ENCODE measurements around the gene CCDC158.

CCDC158 gene

DNA sequence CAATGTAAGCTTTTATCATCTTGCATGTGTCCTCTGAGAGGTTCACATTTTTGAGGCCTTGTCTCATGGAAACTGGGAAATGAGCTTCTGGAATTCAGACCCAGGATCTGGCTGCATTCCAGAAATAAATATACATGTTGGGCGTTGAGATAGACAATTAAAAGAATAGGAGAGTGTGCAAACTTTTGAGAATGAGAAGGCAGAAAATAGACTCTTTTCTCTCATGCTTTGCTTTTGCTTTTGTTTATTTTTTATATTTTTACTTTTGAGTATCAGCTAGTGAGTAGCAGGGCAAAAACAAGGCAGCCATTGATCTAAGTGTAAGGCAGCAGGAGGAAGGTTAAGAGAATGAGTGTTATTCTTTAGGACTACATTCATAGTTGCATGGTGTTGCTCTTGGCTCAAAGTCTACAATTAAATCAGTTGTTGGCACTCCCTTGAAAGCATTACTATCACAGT lies 26.5 kb upstream of the CCDC158 start:
- Histone ChIP-seq H3K36me3 (ENCODE audit: insufficient read depth, low read length) (no peaks in the 10 kb centered on the region), H3K9me2 (ENCODE audit: low read depth, low read length) (no peaks in the 10 kb centered on the region), H3K79me2 (ENCODE audit: insufficient read depth, low read length) (no peaks in the 10 kb centered on the region), H3K9me3 (ENCODE audit: low read length) (no peaks in the 10 kb centered on the region), H3K27ac (ENCODE audit: low read depth, low read length, poor library complexity, severe bottlenecking) (no peak overlapping the region), H3K4me2 (ENCODE audit: low read length) (no peak overlapping the region), H2AFZ (ENCODE audit: low read length) (no peak overlapping the region), H3K4me3 (ENCODE audit: low read depth, low read length, poor library complexity, severe bottlenecking) (no peak overlapping the region), H3F3A (ENCODE audit: insufficient read depth, low read length) (no peaks in the 10 kb centered on the region), H3K27me3 (ENCODE audit: insufficient read depth, low read length) (no peaks in the 10 kb centered on the region), H3K9ac (ENCODE audit: low read length) (no peak overlapping the region), H4K20me1 (ENCODE audit: insufficient read depth, low read length) (no peaks in the 10 kb centered on the region), H3K4me1 (ENCODE audit: insufficient read depth, low read length, severe bottlenecking) (no peaks in the 10 kb centered on the region)
- no peak for TF ChIP-seq EZH2 (IDR thresholded peaks at IDR 0.05; ENCODE audit: borderline replicate concordance, low read length)
- TF ChIP-seq, protein P1, sequence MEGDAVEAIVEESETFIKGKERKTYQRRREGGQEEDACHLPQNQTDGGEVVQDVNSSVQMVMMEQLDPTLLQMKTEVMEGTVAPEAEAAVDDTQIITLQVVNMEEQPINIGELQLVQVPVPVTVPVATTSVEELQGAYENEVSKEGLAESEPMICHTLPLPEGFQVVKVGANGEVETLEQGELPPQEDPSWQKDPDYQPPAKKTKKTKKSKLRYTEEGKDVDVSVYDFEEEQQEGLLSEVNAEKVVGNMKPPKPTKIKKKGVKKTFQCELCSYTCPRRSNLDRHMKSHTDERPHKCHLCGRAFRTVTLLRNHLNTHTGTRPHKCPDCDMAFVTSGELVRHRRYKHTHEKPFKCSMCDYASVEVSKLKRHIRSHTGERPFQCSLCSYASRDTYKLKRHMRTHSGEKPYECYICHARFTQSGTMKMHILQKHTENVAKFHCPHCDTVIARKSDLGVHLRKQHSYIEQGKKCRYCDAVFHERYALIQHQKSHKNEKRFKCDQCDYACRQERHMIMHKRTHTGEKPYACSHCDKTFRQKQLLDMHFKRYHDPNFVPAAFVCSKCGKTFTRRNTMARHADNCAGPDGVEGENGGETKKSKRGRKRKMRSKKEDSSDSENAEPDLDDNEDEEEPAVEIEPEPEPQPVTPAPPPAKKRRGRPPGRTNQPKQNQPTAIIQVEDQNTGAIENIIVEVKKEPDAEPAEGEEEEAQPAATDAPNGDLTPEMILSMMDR (IDR thresholded peaks at IDR 0.05; ENCODE audit: low read length): no peak

DNA sequence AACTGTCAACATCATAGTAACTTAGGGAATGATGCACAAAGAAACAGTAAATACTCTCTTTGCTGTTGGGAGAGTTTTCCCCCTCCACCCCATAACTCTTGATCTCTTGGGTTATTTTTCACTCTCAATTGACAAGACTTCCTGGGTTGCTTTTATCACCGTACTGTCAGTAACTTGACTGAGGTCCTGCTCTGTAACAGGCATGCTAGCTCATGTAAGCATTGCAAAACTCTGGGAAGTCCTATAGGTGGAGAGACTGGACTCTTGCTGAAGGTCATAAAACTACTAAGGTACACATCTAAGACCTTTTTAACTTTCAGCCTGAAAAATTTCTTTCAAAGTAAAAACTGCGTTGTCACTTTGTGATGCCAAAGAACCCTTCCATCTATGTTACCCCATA lies 25.0 kb upstream of the CCDC158 start:
- Histone ChIP-seq H3K79me2 (ENCODE audit: insufficient read depth, low read length) (no peaks in the 10 kb centered on the region), H2AFZ (ENCODE audit: low read length) (no peak overlapping the region), H3F3A (ENCODE audit: insufficient read depth, low read length) (no peaks in the 10 kb centered on the region), H3K27me3 (ENCODE audit: insufficient read depth, low read length) (no peaks in the 10 kb centered on the region), H3K9me3 (ENCODE audit: low read length) (no peaks in the 10 kb centered on the region), H4K20me1 (ENCODE audit: insufficient read depth, low read length) (no peaks in the 10 kb centered on the region), H3K9me2 (ENCODE audit: low read depth, low read length) (no peaks in the 10 kb centered on the region), H3K4me2 (ENCODE audit: low read length) (no peak overlapping the region), H3K36me3 (ENCODE audit: insufficient read depth, low read length) (no peaks in the 10 kb centered on the region), H3K27ac (ENCODE audit: low read depth, low read length, poor library complexity, severe bottlenecking) (no peak overlapping the region), H3K4me1 (ENCODE audit: insufficient read depth, low read length, severe bottlenecking) (no peaks in the 10 kb centered on the region), H3K4me3 (ENCODE audit: low read depth, low read length, poor library complexity, severe bottlenecking) (no peak overlapping the region), H3K9ac (ENCODE audit: low read length) (no peak overlapping the region)
- TF ChIP-seq EZH2 (IDR thresholded peaks at IDR 0.05; ENCODE audit: borderline replicate concordance, low read length): no peak
- TF ChIP-seq, protein P1 (IDR thresholded peaks at IDR 0.05; ENCODE audit: low read length): no peak

DNA sequence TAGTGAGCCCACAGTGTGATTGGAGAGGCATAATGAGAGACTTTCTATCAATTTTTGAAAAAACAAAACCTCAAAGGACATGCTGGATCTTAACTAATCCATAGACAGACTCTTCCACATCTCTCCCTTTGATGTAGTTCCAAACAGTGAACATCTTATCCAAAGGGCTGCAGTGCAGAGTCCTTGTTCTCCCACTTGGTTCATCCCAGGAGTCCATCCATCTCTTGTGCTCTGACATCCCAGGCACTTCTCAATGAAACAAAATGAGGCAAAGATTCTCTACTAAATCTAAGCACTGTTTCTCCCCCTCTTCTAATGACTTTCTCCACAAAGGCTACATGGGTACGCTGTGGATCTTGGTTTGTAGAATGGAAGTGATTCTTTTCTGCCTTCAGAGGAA lies 22.4 kb upstream of the CCDC158 start:
- Histone ChIP-seq H3K9me2 (ENCODE audit: low read depth, low read length) (no peaks in the 10 kb centered on the region), H3K4me3 (ENCODE audit: low read depth, low read length, poor library complexity, severe bottlenecking) (no peak overlapping the region), H3K4me1 (ENCODE audit: insufficient read depth, low read length, severe bottlenecking) (no peaks in the 10 kb centered on the region), H3K9me3 (ENCODE audit: low read length) (no peaks in the 10 kb centered on the region), H3K9ac (ENCODE audit: low read length) (no peak overlapping the region), H3K27me3 (ENCODE audit: insufficient read depth, low read length) (no peaks in the 10 kb centered on the region), H3K79me2 (ENCODE audit: insufficient read depth, low read length) (no peaks in the 10 kb centered on the region), H3F3A (ENCODE audit: insufficient read depth, low read length) (no peaks in the 10 kb centered on the region), H3K4me2 (ENCODE audit: low read length) (no peak overlapping the region), H3K27ac (ENCODE audit: low read depth, low read length, poor library complexity, severe bottlenecking) (no peak overlapping the region), H3K36me3 (ENCODE audit: insufficient read depth, low read length) (no peaks in the 10 kb centered on the region), H4K20me1 (ENCODE audit: insufficient read depth, low read length) (no peaks in the 10 kb centered on the region), H2AFZ (ENCODE audit: low read length) (no peak overlapping the region)
- TF ChIP-seq, protein P1 (IDR thresholded peaks at IDR 0.05; ENCODE audit: low read length): no peak
- no peak for TF ChIP-seq EZH2 (IDR thresholded peaks at IDR 0.05; ENCODE audit: borderline replicate concordance, low read length)
